ENCODE data around the gene RMDN2.

The RMDN2 gene

DNA sequence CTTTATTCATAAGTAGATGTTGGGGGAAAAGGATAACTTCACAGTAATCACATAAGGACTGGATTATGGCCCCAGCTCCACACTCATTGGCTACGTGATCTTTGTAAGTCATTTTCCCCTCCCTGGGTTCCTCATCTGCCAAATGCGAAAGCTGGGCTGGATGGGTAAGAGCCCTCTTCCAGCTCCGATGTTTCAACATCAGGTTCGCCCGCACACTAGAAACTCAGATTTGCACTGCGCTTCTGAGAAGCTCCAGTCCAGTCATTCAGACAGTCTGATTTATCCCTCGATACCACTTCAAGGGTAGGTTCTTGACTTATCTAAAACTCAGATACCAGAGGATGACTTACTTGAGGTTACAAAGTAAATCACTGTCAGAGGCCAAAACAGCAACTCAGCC, 31.0 kb upstream of the RMDN2 start:
- Mint-ChIP-seq H3K27ac (peak overlapping the region; percentile 13 to 58 (median 57)), H3K27me3 (ENCODE audit: low read depth) (peaks cover 21% of the 10 kb centered on the region), H3K9me3 (no peaks in the 10 kb centered on the region), H3K36me3 (ENCODE audit: low read depth) (no peaks in the 10 kb centered on the region), H3K4me1 (peaks cover 18% of the 10 kb centered on the region), H3K4me3 (no peak overlapping the region)
- no peak for TF ChIP-seq CTCF (IDR thresholded peaks at IDR 0.05; ENCODE audit: unreplicated experiment in 3 of 3)

DNA sequence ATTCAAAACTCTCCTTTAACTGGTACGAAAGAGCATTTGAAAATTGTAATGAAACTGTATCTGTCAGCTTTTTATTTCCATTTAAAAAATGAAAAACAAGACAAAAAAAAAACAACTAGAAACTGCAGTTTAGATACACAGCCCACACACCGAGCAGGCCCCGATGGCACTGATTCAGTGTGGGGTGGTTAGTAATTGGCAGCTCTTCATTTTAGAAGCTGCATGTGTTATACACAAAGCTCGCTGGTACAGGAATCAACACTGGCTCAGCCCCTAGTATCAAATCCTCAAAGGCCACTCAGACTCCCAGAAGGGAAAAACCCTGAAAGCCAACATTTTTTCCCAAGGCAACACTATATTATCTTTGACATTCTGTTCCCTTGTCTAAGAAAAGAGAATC, 30.5 kb upstream of the RMDN2 start:
- H3K4me1 Mint-ChIP-seq = peaks cover 18% of the 10 kb centered on the region
- H3K27ac Mint-ChIP-seq = peak overlapping the region; percentile 13 to 58 (median 57)
- H3K27me3 Mint-ChIP-seq (ENCODE audit: low read depth) = peaks cover 17% of the 10 kb centered on the region

GRCh38 chr2:37895140-37895539, 29.9 kb upstream of the RMDN2 start:
- peaks cover 17% of the 10 kb centered on the region for H3K27me3 Mint-ChIP-seq (ENCODE audit: low read depth)
- peaks cover 18% of the 10 kb centered on the region for H3K4me1 Mint-ChIP-seq
- no peak for TF ChIP-seq CTCF (IDR thresholded peaks at IDR 0.05; ENCODE audit: unreplicated experiment in 3 of 3)
- no peaks in the 10 kb centered on the region for H3K9me3 Mint-ChIP-seq
- H3K27ac Mint-ChIP-seq = peak overlapping the region in 2 of 3 experiments; percentile 57 to 58
- H3K4me3 Mint-ChIP-seq = no peak overlapping the region
- H3K36me3 Mint-ChIP-seq (ENCODE audit: low read depth) = no peaks in the 10 kb centered on the region

More for the DNA sequence above, 30.5 kb upstream of the RMDN2 start:
- no peaks in the 10 kb centered on the region for H3K36me3 Mint-ChIP-seq (ENCODE audit: low read depth)
- H3K4me3 Mint-ChIP-seq = no peak overlapping the region
- H3K9me3 Mint-ChIP-seq = no peaks in the 10 kb centered on the region
- no peak for TF ChIP-seq CTCF (IDR thresholded peaks at IDR 0.05; ENCODE audit: unreplicated experiment in 3 of 3)

GRCh38 chr2:37896319-37896718, 28.8 kb upstream of the RMDN2 start:
- Mint-ChIP-seq H3K4me3 (no peak overlapping the region), H3K36me3 (ENCODE audit: low read depth) (no peaks in the 10 kb centered on the region), H3K4me1 (peaks cover 18% of the 10 kb centered on the region), H3K27me3 (ENCODE audit: low read depth) (peaks cover 6% of the 10 kb centered on the region), H3K9me3 (no peaks in the 10 kb centered on the region), H3K27ac (no peak overlapping the region)
- TF ChIP-seq CTCF (IDR thresholded peaks at IDR 0.05; ENCODE audit: unreplicated experiment in 3 of 3) = no peak

DNA sequence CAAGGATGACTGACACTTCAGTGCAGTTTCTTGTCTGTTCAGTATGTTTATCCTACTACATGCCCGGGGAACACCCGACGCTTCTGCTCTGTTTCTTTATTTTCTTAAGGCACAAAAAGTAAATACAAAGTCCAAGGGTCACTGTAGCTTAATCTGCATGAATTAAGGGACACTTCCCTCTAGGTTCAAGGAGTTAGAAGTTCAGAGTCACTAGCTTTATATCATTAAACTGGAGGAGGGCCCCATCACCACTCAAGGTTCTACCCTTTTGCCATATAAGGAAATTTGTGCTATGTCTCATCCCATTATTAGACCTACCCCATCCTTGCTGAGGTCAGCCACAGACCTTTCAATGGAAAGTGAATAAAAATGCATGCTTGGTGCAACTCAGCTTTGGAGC, 27.6 kb upstream of the RMDN2 start:
- TF ChIP-seq CTCF (IDR thresholded peaks at IDR 0.05; ENCODE audit: unreplicated experiment in 3 of 3) = no peak
- Mint-ChIP-seq H3K4me3 (no peak overlapping the region), H3K27ac (no peak overlapping the region), H3K36me3 (ENCODE audit: low read depth) (no peaks in the 10 kb centered on the region), H3K4me1 (peaks cover 18% of the 10 kb centered on the region), H3K9me3 (peaks cover 3% of the 10 kb centered on the region), H3K27me3 (ENCODE audit: low read depth) (no peaks in the 10 kb centered on the region)

- H3K27me3 Mint-ChIP-seq (ENCODE audit: low read depth) = no peaks in the 10 kb centered on the region
- TF ChIP-seq CTCF (IDR thresholded peaks at IDR 0.05; ENCODE audit: unreplicated experiment in 3 of 3) = no peak
- no peak overlapping the region for H3K4me3 Mint-ChIP-seq
- peaks cover 3% of the 10 kb centered on the region for H3K9me3 Mint-ChIP-seq
- H3K27ac Mint-ChIP-seq = no peak overlapping the region
- peaks cover 18% of the 10 kb centered on the region for H3K4me1 Mint-ChIP-seq
- H3K36me3 Mint-ChIP-seq (ENCODE audit: low read depth) = no peaks in the 10 kb centered on the region
Measured at GRCh38 chr2:37898448-37898847, 26.6 kb upstream of the RMDN2 start.

All from nephron (organoid).